OCI-LY1 (cell line): ENCODE data around the gene ARHGAP18.

Experiments
- H2AFZ ChIP-seq: fragments of 200-600 bp; sonication (generic), shearing (Covaris generic); 2 replicates; pipeline ENCODE4 v1.6.0; 2014; ENCODE audit warnings: antibody characterized with exemption, mild to moderate bottlenecking, low read length
- H3F3A ChIP-seq: fragments of 200-600 bp; sonication (generic), shearing (Covaris generic); 2 replicates; pipeline ENCODE4 v1.6.0; 2014; ENCODE audit warnings: mild to moderate bottlenecking, antibody characterized with exemption, low read length, moderate library complexity; ENCODE audit not compliant: insufficient read depth
- H3K27ac ChIP-seq: fragments of 200-600 bp; sonication (generic); 2 replicates; pipeline ENCODE4 v1.5.1; 2014; ENCODE audit warnings: low read length, mixed run types, mild to moderate bottlenecking, low read depth; ENCODE audit not compliant: poor library complexity, severe bottlenecking
- H3K27me3 ChIP-seq: fragments of 200-600 bp; sonication (generic); 2 replicates; pipeline ENCODE4 v1.6.0; 2014; ENCODE audit warnings: antibody characterized with exemption, mild to moderate bottlenecking, low read length, moderate library complexity; ENCODE audit not compliant: insufficient read depth
- H3K36me3 ChIP-seq: fragments of 200-600 bp; sonication (generic); 2 replicates; pipeline ENCODE4 v1.6.1; 2014; ENCODE audit warnings: mild to moderate bottlenecking, antibody characterized with exemption, low read length, moderate library complexity, mixed read lengths; ENCODE audit not compliant: insufficient read depth
- H3K4me1 ChIP-seq: fragments of 200-600 bp; sonication (generic); 2 replicates; pipeline ENCODE4 v1.5.1; 2014; ENCODE audit warnings: mild to moderate bottlenecking, low read length, moderate library complexity; ENCODE audit not compliant: insufficient read depth, severe bottlenecking
- H3K4me2 ChIP-seq: fragments of 200-600 bp; sonication (generic), shearing (Covaris generic); 2 replicates; pipeline ENCODE4 v1.6.1; 2014; ENCODE audit warnings: low read length
- H3K4me3 ChIP-seq: fragments of 200-600 bp; sonication (generic); 2 replicates; pipeline ENCODE4 v1.5.1; 2014; ENCODE audit warnings: low read length, low read depth, mild to moderate bottlenecking, mixed read lengths; ENCODE audit not compliant: poor library complexity, severe bottlenecking
- H3K79me2 ChIP-seq: fragments of 200-600 bp; shearing (Covaris generic); 2 replicates; pipeline ENCODE4 v1.6.1; 2016; ENCODE audit warnings: mixed run types, low read length, mixed read lengths; ENCODE audit not compliant: insufficient read depth
- H3K9ac ChIP-seq: fragments of 200-600 bp; sonication (generic), shearing (Covaris generic); 2 replicates; pipeline ENCODE4 v1.6.1; 2014; ENCODE audit warnings: mild to moderate bottlenecking, low read length, mixed read lengths
- H3K9me2 ChIP-seq: fragments of 200-600 bp; sonication (generic), shearing (Covaris generic); 2 replicates; pipeline ENCODE4 v1.6.1; 2014; ENCODE audit warnings: low read depth, mild to moderate bottlenecking, low read length, mixed read lengths
- H3K9me3 ChIP-seq: fragments of 200-600 bp; shearing (Covaris generic); 2 replicates; pipeline ENCODE4 v1.6.1; 2014; ENCODE audit warnings: low read length, mixed read lengths
- H4K20me1 ChIP-seq: fragments of 200-600 bp; sonication (generic), shearing (Covaris generic); 2 replicates; pipeline ENCODE4 v1.6.0; 2016; ENCODE audit warnings: mild to moderate bottlenecking, low read length; ENCODE audit not compliant: insufficient read depth
- CTCF ChIP-seq: fragments of 200-600 bp; sonication (generic), shearing (Covaris generic); IDR thresholded peaks from 2 replicates; pipeline ENCODE4 v1.5.1; 2017; ENCODE audit warnings: mild to moderate bottlenecking, antibody characterized with exemption, low read length, moderate library complexity, mixed read lengths
- EZH2 ChIP-seq: fragments of 200-600 bp; sonication (generic), shearing (Covaris generic); IDR thresholded peaks from 2 replicates; pipeline ENCODE4 v1.8.0; 2017; ENCODE audit warnings: borderline replicate concordance, mixed run types, mild to moderate bottlenecking, antibody characterized with exemption, low read length, moderate library complexity, mixed read lengths

ARHGAP18 gene

GRCh38 chr6:129753422-129753821 is 43.4 kb upstream of the ARHGAP18 start:
- Histone ChIP-seq H3K9me3 (no peaks in the 10 kb centered on the region), H2AFZ (no peak overlapping the region), H3K27ac (no peak overlapping the region), H3K4me3 (no peak overlapping the region), H3K4me2 (no peak overlapping the region), H4K20me1 (no peaks in the 10 kb centered on the region), H3K36me3 (no peaks in the 10 kb centered on the region), H3K9ac (no peak overlapping the region), H3K9me2 (no peaks in the 10 kb centered on the region), H3K4me1 (peaks cover 19% of the 10 kb centered on the region), H3F3A (no peaks in the 10 kb centered on the region), H3K27me3 (no peaks in the 10 kb centered on the region), H3K79me2 (no peaks in the 10 kb centered on the region)
- no peak for TF ChIP-seq EZH2
- no peak for TF ChIP-seq CTCF

GRCh38 chr6:129751384-129751783 is 41.4 kb upstream of the ARHGAP18 start:
- no peak overlapping the region for H3K4me3 ChIP-seq
- H4K20me1 ChIP-seq = no peaks in the 10 kb centered on the region
- peaks cover 25% of the 10 kb centered on the region for H3K4me1 ChIP-seq
- TF ChIP-seq CTCF = no peak
- TF ChIP-seq EZH2 = no peak
- H3K79me2 ChIP-seq = no peaks in the 10 kb centered on the region
- H2AFZ ChIP-seq = no peak overlapping the region
- no peaks in the 10 kb centered on the region for H3K36me3 ChIP-seq
- no peaks in the 10 kb centered on the region for H3F3A ChIP-seq
- no peak overlapping the region for H3K4me2 ChIP-seq
- no peak overlapping the region for H3K27ac ChIP-seq
- no peak overlapping the region for H3K9ac ChIP-seq
- H3K9me3 ChIP-seq = no peaks in the 10 kb centered on the region
- H3K27me3 ChIP-seq = no peaks in the 10 kb centered on the region
- no peaks in the 10 kb centered on the region for H3K9me2 ChIP-seq

- Histone ChIP-seq H3K4me3 (no peak overlapping the region), H2AFZ (no peak overlapping the region), H3K9me2 (no peaks in the 10 kb centered on the region), H3K9ac (no peak overlapping the region), H4K20me1 (no peaks in the 10 kb centered on the region), H3F3A (no peaks in the 10 kb centered on the region), H3K79me2 (no peaks in the 10 kb centered on the region), H3K36me3 (no peaks in the 10 kb centered on the region), H3K9me3 (no peaks in the 10 kb centered on the region), H3K4me2 (no peak overlapping the region), H3K4me1 (peaks cover 25% of the 10 kb centered on the region), H3K27ac (no peak overlapping the region), H3K27me3 (no peaks in the 10 kb centered on the region)
- TF ChIP-seq EZH2 (no peak), CTCF (no peak)
Observed at GRCh38 chr6:129750360-129750759, 40.4 kb upstream of the ARHGAP18 start.
